Subcutaneous abdominal adipose tissue (tissue), 5 donors: Measurements from ENCODE around the gene MKLN1.

Source experiments
- H3K27ac ChIP-seq: one replicate; pipeline ENCODE4 v1.7.0; 2013; ENCODE audit warnings: low read depth, mild to moderate bottlenecking, inconsistent platforms, low read length, moderate library complexity
- H3K27me3 ChIP-seq, 5 donors: one replicate each; pipeline ENCODE4 v1.7.0; 2013; ENCODE audit warnings: low read length in 5 of 5, inconsistent platforms in 1 of 5; ENCODE audit not compliant: control insufficient read depth in 5 of 5, insufficient read depth in 4 of 5
- H3K36me3 ChIP-seq, 5 donors: one replicate each; pipeline ENCODE4 v1.7.0; 2013; ENCODE audit warnings: low read length in 5 of 5; ENCODE audit not compliant: control insufficient read depth in 5 of 5, insufficient read depth in 5 of 5
- H3K4me1 ChIP-seq, 5 donors: one replicate each; pipeline ENCODE4 v1.7.0; 2013; ENCODE audit warnings: low read length in 5 of 5, mild to moderate bottlenecking in 3 of 5, moderate library complexity in 1 of 5; ENCODE audit not compliant: control insufficient read depth in 5 of 5, insufficient read depth in 5 of 5
- H3K4me3 ChIP-seq, 5 donors: one replicate each; pipeline ENCODE4 v1.7.0; 2013; ENCODE audit warnings: low read length in 5 of 5, low read depth in 1 of 5
- H3K9ac ChIP-seq, 5 donors: one replicate each; pipeline ENCODE4 v1.7.0; 2013; ENCODE audit warnings: low read length in 5 of 5, mild to moderate bottlenecking in 4 of 5, moderate library complexity in 3 of 5
- H3K9me3 ChIP-seq, 5 donors: one replicate each; pipeline ENCODE4 v1.7.0; 2013; ENCODE audit warnings: low read length in 5 of 5; ENCODE audit not compliant: control insufficient read depth in 5 of 5
- donor health status: healthy.
- donor health status: healthy.
- donor health status: healthy.
- donor health status: healthy.
- donor health status: healthy.

Gene MKLN1

GRCh38 chr7:131342864-131343442 is 15.3 kb downstream of the MKLN1 start:
- Histone ChIP-seq H3K27me3 (no peaks in the 10 kb centered on the region), H3K36me3 (no peaks in the 10 kb centered on the region), H3K9me3 (peaks cover 0 to under 1% (median 0%) of the 10 kb centered on the region in 5 donors), H3K27ac (no peak overlapping the region), H3K4me3 (no peak overlapping the region), H3K9ac (no peak overlapping the region), H3K4me1 (peaks cover 0 to 24% (median 5%) of the 10 kb centered on the region in 5 donors)

- H3K27ac ChIP-seq, result no peak overlapping the region
- no peak overlapping the region for H3K9ac ChIP-seq
- no peaks in the 10 kb centered on the region for H3K27me3 ChIP-seq
- H3K4me1 ChIP-seq, result peaks cover 0 to 22% (median 5%) of the 10 kb centered on the region in 5 donors
- H3K9me3 ChIP-seq, result peaks cover 0 to 4% (median 3%) of the 10 kb centered on the region in 5 donors
- peaks cover 0 to 2% (median 0%) of the 10 kb centered on the region in 5 donors for H3K36me3 ChIP-seq
- H3K4me3 ChIP-seq, result no peak overlapping the region
Observed at GRCh38 chr7:131346885-131347592, 19.4 kb downstream of the MKLN1 start.

- Histone ChIP-seq H3K4me3 (no peak overlapping the region), H3K27ac (no peak overlapping the region), H3K36me3 (peaks cover 0 to 2% (median 0%) of the 10 kb centered on the region in 5 donors)
Observed at GRCh38 chr7:131352032-131352431, 24.4 kb downstream of the MKLN1 start.

GRCh38 chr7:131354390-131354789 is 26.7 kb downstream of the MKLN1 start:
- Histone ChIP-seq H3K27ac (no peak overlapping the region), H3K36me3 (peaks cover 0 to 2% (median 0%) of the 10 kb centered on the region in 5 donors), H3K4me1 (peaks cover 0 to 33% (median 24%) of the 10 kb centered on the region in 5 donors), H3K9ac (no peak overlapping the region), H3K4me3 (no peak overlapping the region), H3K27me3 (no peaks in the 10 kb centered on the region), H3K9me3 (peaks cover 0 to 4% (median 3%) of the 10 kb centered on the region in 5 donors)

More at GRCh38 chr7:131352032-131352431, 24.4 kb downstream of the MKLN1 start:
- Histone ChIP-seq H3K9ac (no peak overlapping the region), H3K27me3 (no peaks in the 10 kb centered on the region), H3K4me1 (peaks cover 0 to 23% (median 16%) of the 10 kb centered on the region in 5 donors), H3K9me3 (peaks cover 0 to 4% (median 3%) of the 10 kb centered on the region in 5 donors)

GRCh38 chr7:131355917-131356777 is 28.5 kb downstream of the MKLN1 start:
- Histone ChIP-seq H3K4me1 (peaks cover 0 to 45% (median 36%) of the 10 kb centered on the region in 5 donors), H3K27me3 (no peaks in the 10 kb centered on the region), H3K27ac (no peak overlapping the region), H3K4me3 (no peak overlapping the region), H3K9ac (no peak overlapping the region), H3K9me3 (no peaks in the 10 kb centered on the region), H3K36me3 (no peaks in the 10 kb centered on the region)

GRCh38 chr7:131357282-131357880 is 29.7 kb downstream of the MKLN1 start:
- H3K27ac ChIP-seq, result no peak overlapping the region
- H3K4me1 ChIP-seq, result peaks cover 0 to 50% (median 39%) of the 10 kb centered on the region in 5 donors
- H3K36me3 ChIP-seq, result no peaks in the 10 kb centered on the region
- H3K27me3 ChIP-seq, result no peaks in the 10 kb centered on the region
- no peak overlapping the region for H3K4me3 ChIP-seq
- no peaks in the 10 kb centered on the region for H3K9me3 ChIP-seq
- H3K9ac ChIP-seq, result no peak overlapping the region

- H3K27ac ChIP-seq, result peak overlapping the region; percentile 24
- no peaks in the 10 kb centered on the region for H3K9me3 ChIP-seq
- H3K27me3 ChIP-seq, result no peaks in the 10 kb centered on the region
- no peaks in the 10 kb centered on the region for H3K36me3 ChIP-seq
- peaks cover 0 to 58% (median 39%) of the 10 kb centered on the region in 5 donors for H3K4me1 ChIP-seq
- no peak overlapping the region for H3K9ac ChIP-seq
- H3K4me3 ChIP-seq, result no peak overlapping the region
Observed at GRCh38 chr7:131358636-131359035, 31.0 kb downstream of the MKLN1 start.

GRCh38 chr7:131359136-131359776 is 31.6 kb downstream of the MKLN1 start:
- Histone ChIP-seq H3K4me3 (peak overlapping the region in 1 of 5 donors; percentile 19), H3K27me3 (no peaks in the 10 kb centered on the region), H3K36me3 (no peaks in the 10 kb centered on the region), H3K4me1 (peaks cover 0 to 57% (median 39%) of the 10 kb centered on the region in 5 donors), H3K9ac (peak overlapping the region in 1 of 5 donors; percentile 24), H3K9me3 (no peaks in the 10 kb centered on the region), H3K27ac (peak overlapping the region; percentile 24)

- H3K4me1 ChIP-seq, result peaks cover 0 to 46% (median 30%) of the 10 kb centered on the region in 5 donors
- H3K9me3 ChIP-seq, result no peaks in the 10 kb centered on the region
- no peak overlapping the region for H3K9ac ChIP-seq
- H3K27me3 ChIP-seq, result no peaks in the 10 kb centered on the region
- H3K36me3 ChIP-seq, result no peaks in the 10 kb centered on the region
- peak overlapping the region; percentile 2 for H3K27ac ChIP-seq
- H3K4me3 ChIP-seq, result no peak overlapping the region
Observed at GRCh38 chr7:131363719-131364118, 36.0 kb downstream of the MKLN1 start.
